Measurements from ENCODE around the gene GZMM. TPM values are rescaled to one million over a fixed set of nuclear protein-coding genes. Genes with fewer than 3 reads are reported as not detected.

GZMM gene
- total RNA-seq, 1 donor from 2014 or later = 48.2 TPM

- intact Hi-C loops (cut with micrococcal nuclease) = loop anchor here (2.0 kb wide), 1 partner anchor 39 kb away; the partner anchor contains the start of gene BSG
Observed at GRCh38 chr19:533364-534058, 10.3 kb upstream of the GZMM start.

DNA sequence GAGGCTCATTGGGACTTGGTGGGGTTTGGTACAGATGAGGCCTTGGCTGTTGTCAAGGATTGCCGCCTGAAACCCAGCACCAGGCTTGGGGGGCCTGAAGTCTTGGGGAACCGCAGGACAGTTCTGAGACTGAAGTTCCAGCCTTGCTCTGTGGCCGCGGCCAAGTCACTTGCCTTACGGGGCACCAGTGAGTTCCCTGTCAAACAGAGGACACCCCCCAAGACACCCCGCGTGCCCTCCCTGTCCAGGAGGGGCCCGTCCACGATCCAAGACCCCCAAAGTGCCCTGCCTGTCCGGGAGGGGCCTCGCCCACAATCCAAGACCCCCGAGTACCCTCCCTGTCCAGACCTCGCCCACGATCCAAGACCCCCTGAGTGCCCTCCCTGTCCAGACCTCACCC, 9.8 kb upstream of the GZMM start:
- intact Hi-C loops (cut with micrococcal nuclease) = no loop called here

DNA sequence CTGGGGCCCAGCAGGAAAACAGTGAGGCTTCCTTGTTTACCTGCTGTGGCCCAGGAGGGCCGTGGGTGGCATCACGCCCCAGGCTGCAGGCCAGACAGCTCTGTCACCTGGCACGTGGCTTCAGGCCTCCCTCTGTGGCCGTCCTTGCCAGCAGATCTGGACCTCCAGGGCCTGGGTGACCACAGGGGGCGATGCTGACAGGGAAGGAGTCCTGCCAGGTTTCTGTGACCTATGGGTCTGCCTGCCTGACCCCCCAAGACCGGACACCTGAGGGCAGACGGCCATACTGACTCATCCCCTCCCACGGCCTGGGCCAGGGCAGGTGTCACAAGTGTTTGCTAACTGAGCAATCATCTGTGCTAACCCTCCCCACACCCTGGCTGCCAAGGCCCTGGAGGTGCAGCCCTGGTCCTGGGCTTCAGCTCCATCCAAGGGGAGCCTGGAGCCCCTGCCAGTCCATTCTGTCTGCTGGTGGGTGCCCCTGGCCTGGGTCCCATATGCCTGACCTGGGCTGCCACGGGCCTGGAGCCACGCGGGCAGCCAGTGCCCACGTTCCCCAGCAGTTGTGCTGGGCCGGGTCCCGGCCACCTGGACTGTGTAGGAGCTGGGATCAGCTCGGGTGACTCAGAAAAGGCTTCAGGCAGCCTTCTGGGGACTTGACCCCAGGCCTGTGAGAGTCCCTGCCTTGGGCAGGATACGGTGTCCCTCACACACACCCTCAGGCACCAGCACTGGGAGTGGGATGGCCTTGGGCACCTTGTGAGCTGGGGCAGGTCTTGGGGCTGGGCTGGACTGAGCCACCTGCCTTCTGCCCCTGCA, 8.6 kb upstream of the GZMM start:
- intact Hi-C loops (cut with micrococcal nuclease) = no loop called here

DNA sequence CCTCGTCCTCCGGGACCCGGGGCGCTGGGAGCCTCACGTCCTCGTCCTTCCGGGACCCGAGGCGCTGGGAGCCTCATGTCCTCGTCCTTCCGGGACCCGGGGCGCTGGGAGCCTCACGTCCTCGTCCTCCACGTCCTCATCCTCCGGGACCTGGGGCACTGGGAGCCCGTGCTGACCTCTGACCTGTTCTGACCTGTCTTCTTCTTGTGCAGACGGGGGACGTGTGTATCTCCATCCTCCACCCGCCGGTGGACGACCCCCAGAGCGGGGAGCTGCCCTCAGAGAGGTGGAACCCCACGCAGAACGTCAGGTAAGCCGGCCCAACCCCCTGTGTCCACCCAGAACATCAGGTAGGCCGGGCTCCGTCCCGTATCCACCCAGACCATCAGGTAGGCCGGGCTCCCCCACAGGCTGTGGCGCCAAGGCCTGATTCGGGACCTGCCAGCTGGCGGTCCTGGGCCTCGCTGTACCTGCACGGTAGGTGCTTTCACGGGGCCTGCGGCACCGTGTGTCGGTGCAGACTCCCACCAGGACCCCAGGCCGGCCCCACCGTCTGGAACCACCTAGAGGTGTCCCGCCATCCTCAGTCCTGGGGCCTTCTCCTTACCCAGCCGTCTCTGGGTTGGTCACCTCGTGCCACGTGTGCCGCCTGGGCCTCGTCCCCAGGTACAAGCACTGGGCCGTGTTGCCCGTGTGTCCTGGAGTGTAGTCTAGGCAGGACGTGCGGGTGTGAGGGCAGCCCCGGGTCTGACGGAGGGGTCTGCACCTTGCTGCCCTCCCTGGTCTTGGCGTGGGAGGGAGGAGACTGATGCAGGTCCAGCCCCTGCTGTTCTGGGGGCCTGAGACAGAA, 7.6 kb upstream of the GZMM start:
- intact Hi-C loops (cut with micrococcal nuclease) = no loop called here

- intact Hi-C loops (cut with micrococcal nuclease) = no loop called here
Observed at GRCh38 chr19:536881-537404, 6.9 kb upstream of the GZMM start.

GRCh38 chr19:538641-539428, 5.0 kb upstream of the GZMM start:
- intact Hi-C loops (cut with micrococcal nuclease) = no loop called here

DNA sequence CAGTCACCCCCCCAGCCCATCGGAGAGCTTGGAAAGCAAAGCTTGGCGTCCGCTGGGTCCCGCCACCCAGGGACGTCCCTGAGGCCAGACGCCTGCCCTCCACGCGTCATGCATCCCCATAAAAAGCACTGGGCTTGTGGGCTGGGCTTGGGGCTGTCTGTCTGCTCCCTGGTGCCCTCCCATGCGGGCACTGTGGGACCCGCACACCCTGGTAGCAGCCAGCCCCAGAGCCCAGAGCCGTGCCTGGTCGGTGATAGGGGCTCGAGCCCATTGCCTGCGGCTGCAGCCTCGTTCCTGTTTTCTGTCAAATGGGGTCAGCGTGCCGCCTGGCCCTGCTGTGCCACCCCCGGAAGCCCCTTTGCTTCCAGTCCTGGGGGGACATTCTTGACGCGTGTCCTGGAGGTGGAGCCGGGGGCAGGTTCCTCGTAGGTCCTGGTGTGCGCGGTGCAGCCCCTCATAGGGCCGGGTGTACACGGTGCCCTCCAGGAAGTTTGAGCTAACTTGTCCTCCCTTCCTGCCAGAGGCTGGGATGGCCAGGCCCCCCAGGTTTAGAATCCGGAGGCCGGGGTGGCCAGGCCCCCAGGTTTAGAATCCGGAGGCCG, 4.3 kb upstream of the GZMM start:
- intact Hi-C loops (cut with micrococcal nuclease) = no loop called here

DNA sequence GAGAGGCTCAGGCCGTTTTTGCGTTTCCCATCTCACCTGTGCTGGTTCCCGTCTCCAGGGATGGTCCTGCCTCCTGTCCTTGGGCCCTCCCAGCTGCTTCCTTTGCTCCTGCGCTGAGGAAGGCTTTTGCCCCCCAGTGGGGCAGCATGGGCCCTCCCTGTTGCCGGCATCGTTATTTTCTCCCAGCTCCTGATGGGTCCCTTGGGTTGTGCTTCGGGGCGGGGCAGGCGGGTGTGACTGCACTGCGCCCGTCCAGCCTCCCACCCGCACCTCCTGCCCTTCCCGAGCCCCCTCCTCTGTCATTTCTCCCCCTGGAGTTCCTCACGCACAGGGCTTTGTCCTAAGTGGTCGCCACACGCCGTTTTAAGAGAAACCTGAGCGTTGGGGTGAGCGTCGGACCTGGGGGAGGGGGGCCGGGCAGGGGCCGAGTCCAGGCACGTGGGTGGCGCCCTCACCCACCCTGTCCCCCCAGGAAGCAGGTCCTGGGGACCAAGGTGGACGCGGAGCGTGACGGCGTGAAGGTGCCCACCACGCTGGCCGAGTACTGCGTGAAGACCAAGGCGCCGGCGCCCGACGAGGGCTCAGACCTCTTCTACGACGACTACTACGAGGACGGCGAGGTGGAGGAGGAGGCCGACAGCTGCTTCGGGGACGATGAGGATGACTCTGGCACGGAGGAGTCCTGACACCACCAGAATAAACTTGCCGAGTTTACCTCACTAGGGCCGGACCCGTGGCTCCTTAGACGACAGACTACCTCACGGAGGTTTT, 2.8 kb upstream of the GZMM start:
- intact Hi-C loops (cut with micrococcal nuclease) = no loop called here

DNA sequence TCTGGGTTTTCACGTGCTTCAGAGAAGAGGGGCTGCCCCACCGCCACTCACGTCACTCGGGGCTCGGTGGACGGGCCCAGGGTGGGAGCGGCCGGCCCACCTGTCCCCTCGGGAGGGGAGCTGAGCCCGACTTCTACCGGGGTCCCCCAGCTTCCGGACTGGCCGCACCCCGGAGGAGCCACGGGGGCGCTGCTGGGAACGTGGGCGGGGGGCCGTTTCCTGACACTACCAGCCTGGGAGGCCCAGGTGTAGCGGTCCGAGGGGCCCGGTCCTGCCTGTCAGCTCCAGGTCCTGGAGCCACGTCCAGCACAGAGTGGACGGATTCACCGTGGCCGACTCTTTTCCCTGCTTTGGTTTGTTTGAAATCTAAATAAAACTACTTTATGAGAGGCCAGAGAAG, 2.2 kb upstream of the GZMM start:
- intact Hi-C loops (cut with micrococcal nuclease) = no loop called here

- intact Hi-C loops (cut with micrococcal nuclease) = no loop called here
Observed at GRCh38 chr19:542173-542866, 1.5 kb upstream of the GZMM start.

GRCh38 chr19:547117-547516, 3.3 kb downstream of the GZMM start:
- intact Hi-C loops (cut with micrococcal nuclease) = no loop called here

GRCh38 chr19:547836-548720, 4.2 kb downstream of the GZMM start:
- intact Hi-C loops (cut with micrococcal nuclease) = no loop called here

DNA sequence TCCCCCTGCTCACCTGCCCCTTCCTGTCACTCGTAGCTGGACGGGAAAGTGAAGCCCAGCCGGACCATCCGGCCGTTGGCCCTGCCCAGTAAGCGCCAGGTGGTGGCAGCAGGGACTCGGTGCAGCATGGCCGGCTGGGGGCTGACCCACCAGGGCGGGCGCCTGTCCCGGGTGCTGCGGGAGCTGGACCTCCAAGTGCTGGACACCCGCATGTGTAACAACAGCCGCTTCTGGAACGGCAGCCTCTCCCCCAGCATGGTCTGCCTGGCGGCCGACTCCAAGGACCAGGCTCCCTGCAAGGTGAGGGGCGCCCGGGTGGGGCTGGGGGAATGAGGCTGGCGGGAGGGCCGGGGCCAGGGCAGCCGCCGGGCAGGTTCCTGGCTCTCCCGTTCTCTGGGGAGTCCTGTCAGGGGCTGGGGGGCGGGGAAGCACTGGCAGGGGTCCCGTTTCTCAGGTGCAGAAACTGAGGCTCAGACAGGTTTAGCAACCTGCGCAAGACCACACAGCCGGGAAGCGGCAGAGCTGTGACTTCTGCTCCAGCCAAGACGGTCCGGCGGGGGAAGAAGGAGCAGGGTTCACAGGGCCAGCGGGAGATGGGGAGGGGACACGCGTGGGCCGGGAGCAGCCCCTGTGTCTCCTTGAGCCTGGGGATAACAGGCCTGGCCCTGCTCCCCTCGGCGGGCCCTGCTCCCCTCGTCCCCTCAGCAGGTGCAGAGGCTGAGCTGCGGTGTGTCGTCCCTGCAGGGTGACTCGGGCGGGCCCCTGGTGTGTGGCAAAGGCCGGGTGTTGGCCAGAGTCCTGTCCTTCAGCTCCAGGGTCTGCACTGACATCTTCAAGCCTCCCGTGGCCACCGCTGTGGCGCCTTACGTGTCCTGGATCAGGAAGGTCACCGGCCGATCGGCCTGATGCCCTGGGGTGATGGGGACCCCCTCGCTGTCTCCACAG, 5.3 kb downstream of the GZMM start:
- intact Hi-C loops (cut with micrococcal nuclease) = no loop called here

GRCh38 chr19:554817-555216, 11.0 kb downstream of the GZMM start:
- intact Hi-C loops (cut with micrococcal nuclease) = no loop called here

GRCh38 chr19:555474-555808, 11.6 kb downstream of the GZMM start:
- intact Hi-C loops (cut with micrococcal nuclease) = no loop called here

GRCh38 chr19:556611-557382, 12.9 kb downstream of the GZMM start:
- intact Hi-C loops (cut with micrococcal nuclease) = no loop called here
